Ishikawa (cell line): ENCODE data around the gene RSPH9.

ENCODE experiments used
- CEBPB ChIP-seq: IDR thresholded peaks from 2 replicates; pipeline ENCODE4 v1.6.1; 2012
- CREB1 ChIP-seq: IDR thresholded peaks from 2 replicates; pipeline ENCODE4 v1.6.1; 2012; ENCODE audit warnings: low read depth
- EGR1 ChIP-seq: IDR thresholded peaks from 2 replicates; pipeline ENCODE4 v1.6.1; 2012
- EP300 ChIP-seq: IDR thresholded peaks from 2 replicates; pipeline ENCODE4 v1.6.1; 2012; ENCODE audit warnings: borderline replicate concordance
- FOXM1 ChIP-seq: IDR thresholded peaks from 2 replicates; pipeline ENCODE4 v1.6.1; 2012; ENCODE audit warnings: low read depth, borderline replicate concordance
- MAX ChIP-seq: IDR thresholded peaks from 2 replicates; pipeline ENCODE4 v1.6.1; 2012
- NFIC ChIP-seq: IDR thresholded peaks from 2 replicates; pipeline ENCODE4 v1.6.1; 2012
- RAD21 ChIP-seq: IDR thresholded peaks from 2 replicates; pipeline ENCODE4 v1.6.1; 2012; ENCODE audit warnings: low read depth
- REST ChIP-seq: IDR thresholded peaks from 2 replicates; pipeline ENCODE4 v1.6.1; 2012; ENCODE audit warnings: low read depth, mild to moderate bottlenecking
- TAF1 ChIP-seq: IDR thresholded peaks from 2 replicates; pipeline ENCODE4 v1.6.1; 2012; ENCODE audit warnings: low read depth, mild to moderate bottlenecking
- TCF12 ChIP-seq: IDR thresholded peaks from 2 replicates; pipeline ENCODE4 v1.6.1; 2012; ENCODE audit warnings: low read depth
- TEAD4 ChIP-seq: IDR thresholded peaks from 2 replicates; pipeline ENCODE4 v1.6.1; 2012
- USF1 ChIP-seq: IDR thresholded peaks from 2 replicates; pipeline ENCODE4 v1.6.1; 2012
- YY1 ChIP-seq: IDR thresholded peaks from 2 replicates; pipeline ENCODE4 v1.6.1; 2012; ENCODE audit warnings: low read depth
- ZBTB7A ChIP-seq: IDR thresholded peaks from 2 replicates; pipeline ENCODE4 v1.6.1; 2012; ENCODE audit warnings: low read depth

RSPH9 gene

GRCh38 chr6:43689421-43689820, 44.6 kb downstream of the RSPH9 start:
- no peak for TF ChIP-seq USF1
- no peak for TF ChIP-seq TAF1
- TF ChIP-seq YY1, result no peak
- TF ChIP-seq MAX, result no peak
- TF ChIP-seq ZBTB7A, result no peak
- no peak for TF ChIP-seq RAD21
- TF ChIP-seq CREB1, result no peak
- TF ChIP-seq CEBPB, result no peak
- TF ChIP-seq TCF12, result no peak
- no peak for TF ChIP-seq EGR1
- no peak for TF ChIP-seq NFIC
- no peak for TF ChIP-seq FOXM1
- no peak for TF ChIP-seq TEAD4
- no peak for TF ChIP-seq REST
- TF ChIP-seq EP300, result no peak

- TF ChIP-seq CEBPB (peak; percentile 77), TCF12 (peak; percentile 34; the same call in 1 of the 2 replicates), TEAD4 (no peak), EGR1 (no peak), EP300 (peak; percentile 16; the same call in 1 of the 2 replicates)
Observed at GRCh38 chr6:43695215-43695966, 50.6 kb downstream of the RSPH9 start.

GRCh38 chr6:43695967-43696291, 51.1 kb downstream of the RSPH9 start:
- TF ChIP-seq MAX (no peak), CEBPB (no peak)

GRCh38 chr6:43697421-43697820, 52.6 kb downstream of the RSPH9 start:
- no peak for TF ChIP-seq NFIC
- no peak for TF ChIP-seq EP300
- no peak for TF ChIP-seq ZBTB7A
- TF ChIP-seq USF1, result no peak
- TF ChIP-seq YY1, result no peak

- TF ChIP-seq NFIC, result peak; percentile 56; the same call in 1 of the 2 replicates
- TF ChIP-seq USF1, result no peak
- no peak for TF ChIP-seq EGR1
Observed at GRCh38 chr6:43698584-43699349, 53.9 kb downstream of the RSPH9 start.

GRCh38 chr6:43699564-43700186, 54.8 kb downstream of the RSPH9 start:
- TF ChIP-seq ZBTB7A (0 out of 2 replicates have a peak, but pooled peaks have one; percentile 36), TEAD4 (no peak)

- TF ChIP-seq RAD21 (no peak), CEBPB (no peak), TAF1 (no peak), REST (no peak), EGR1 (no peak), YY1 (no peak), EP300 (no peak)
Observed at GRCh38 chr6:43702171-43702533, 57.3 kb downstream of the RSPH9 start.
